ENCODE measurements around the gene BTN1A1.

GRCh38 chr6:26537160-26537845 is 37.2 kb downstream of the BTN1A1 start:
- TF ChIP-seq, protein P1, sequence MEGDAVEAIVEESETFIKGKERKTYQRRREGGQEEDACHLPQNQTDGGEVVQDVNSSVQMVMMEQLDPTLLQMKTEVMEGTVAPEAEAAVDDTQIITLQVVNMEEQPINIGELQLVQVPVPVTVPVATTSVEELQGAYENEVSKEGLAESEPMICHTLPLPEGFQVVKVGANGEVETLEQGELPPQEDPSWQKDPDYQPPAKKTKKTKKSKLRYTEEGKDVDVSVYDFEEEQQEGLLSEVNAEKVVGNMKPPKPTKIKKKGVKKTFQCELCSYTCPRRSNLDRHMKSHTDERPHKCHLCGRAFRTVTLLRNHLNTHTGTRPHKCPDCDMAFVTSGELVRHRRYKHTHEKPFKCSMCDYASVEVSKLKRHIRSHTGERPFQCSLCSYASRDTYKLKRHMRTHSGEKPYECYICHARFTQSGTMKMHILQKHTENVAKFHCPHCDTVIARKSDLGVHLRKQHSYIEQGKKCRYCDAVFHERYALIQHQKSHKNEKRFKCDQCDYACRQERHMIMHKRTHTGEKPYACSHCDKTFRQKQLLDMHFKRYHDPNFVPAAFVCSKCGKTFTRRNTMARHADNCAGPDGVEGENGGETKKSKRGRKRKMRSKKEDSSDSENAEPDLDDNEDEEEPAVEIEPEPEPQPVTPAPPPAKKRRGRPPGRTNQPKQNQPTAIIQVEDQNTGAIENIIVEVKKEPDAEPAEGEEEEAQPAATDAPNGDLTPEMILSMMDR (IDR thresholded peaks at IDR 0.05; ENCODE audit: low read depth, low read length), result no peak
- no peak for TF ChIP-seq EZH2phosphoT487 (IDR thresholded peaks at IDR 0.05; ENCODE audit: low read depth)
